A673 (cell line): ENCODE data around the gene TREML2.

Experiments used
- EZH2 ChIP-seq: fragments of 200-600 bp; sonication (generic); IDR thresholded peaks from 2 replicates; pipeline ENCODE4 v1.6.1; 2017; ENCODE audit warnings: borderline replicate concordance, low read depth, mild to moderate bottlenecking, mixed read lengths, antibody characterized with exemption, low read length; ENCODE audit not compliant: poor library complexity, severe bottlenecking
- TF ChIP-seq, protein P1 (sequence below): fragments of 300-800, 200-600 bp; sonication (generic); conservative IDR thresholded peaks from 2 replicates; pipeline ENCODE4 v1.5.1; 2017; ENCODE audit warnings: low read depth, mild to moderate bottlenecking, antibody characterized with exemption, low read length, moderate library complexity, mixed read lengths

DNA sequence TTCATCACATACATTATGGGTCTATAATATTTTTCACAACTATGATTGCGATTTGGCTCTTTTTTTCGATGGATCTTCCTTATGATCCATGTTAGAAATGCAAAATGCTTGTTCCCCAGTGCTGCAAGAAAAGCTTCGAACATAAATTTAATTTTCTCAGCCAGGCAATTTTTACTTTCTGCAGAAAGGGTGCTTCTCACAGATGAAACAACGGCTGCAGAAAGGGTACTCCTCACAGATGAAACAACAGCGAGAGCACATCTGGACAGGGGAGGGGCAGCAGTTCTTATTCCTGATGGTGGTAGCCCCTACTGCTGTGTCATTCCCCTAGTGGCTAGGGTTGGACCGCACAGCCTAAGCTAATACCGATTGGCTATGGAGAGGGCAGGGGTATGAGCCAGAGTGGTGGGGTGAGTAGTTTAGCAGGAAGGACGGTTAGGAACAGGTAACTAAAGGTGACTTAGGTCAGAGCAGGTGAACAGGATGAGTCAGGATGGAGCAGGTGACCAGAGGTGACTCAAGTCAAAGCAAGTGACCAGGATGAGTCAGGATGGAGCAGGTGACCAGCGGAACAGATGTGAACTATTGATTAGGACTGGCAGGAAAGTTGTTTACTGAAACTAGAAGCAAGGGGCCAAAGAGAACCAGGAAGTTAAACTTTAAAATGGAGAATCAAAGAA, 13.8 kb upstream of the TREML2 start:
- TF ChIP-seq, protein P1, sequence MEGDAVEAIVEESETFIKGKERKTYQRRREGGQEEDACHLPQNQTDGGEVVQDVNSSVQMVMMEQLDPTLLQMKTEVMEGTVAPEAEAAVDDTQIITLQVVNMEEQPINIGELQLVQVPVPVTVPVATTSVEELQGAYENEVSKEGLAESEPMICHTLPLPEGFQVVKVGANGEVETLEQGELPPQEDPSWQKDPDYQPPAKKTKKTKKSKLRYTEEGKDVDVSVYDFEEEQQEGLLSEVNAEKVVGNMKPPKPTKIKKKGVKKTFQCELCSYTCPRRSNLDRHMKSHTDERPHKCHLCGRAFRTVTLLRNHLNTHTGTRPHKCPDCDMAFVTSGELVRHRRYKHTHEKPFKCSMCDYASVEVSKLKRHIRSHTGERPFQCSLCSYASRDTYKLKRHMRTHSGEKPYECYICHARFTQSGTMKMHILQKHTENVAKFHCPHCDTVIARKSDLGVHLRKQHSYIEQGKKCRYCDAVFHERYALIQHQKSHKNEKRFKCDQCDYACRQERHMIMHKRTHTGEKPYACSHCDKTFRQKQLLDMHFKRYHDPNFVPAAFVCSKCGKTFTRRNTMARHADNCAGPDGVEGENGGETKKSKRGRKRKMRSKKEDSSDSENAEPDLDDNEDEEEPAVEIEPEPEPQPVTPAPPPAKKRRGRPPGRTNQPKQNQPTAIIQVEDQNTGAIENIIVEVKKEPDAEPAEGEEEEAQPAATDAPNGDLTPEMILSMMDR, result no peak
- no peak for TF ChIP-seq EZH2
